C4-2B (cell line): ENCODE data around the gene BRWD1.

Source experiments
- H3K27ac ChIP-seq: fragments of 450-650 bp; 2 replicates; pipeline ENCODE4 v1.5.1; 2017
- ZFX ChIP-seq: fragments of 450-650 bp; IDR thresholded peaks from 2 replicates; pipeline ENCODE4 v1.6.1; 2017
- TF ChIP-seq, protein P1 (sequence below): fragments of 450-650 bp; conservative IDR thresholded peaks from 2 replicates; pipeline ENCODE4 v1.5.1; 2017; ENCODE audit warnings: mild to moderate bottlenecking

Gene BRWD1

DNA sequence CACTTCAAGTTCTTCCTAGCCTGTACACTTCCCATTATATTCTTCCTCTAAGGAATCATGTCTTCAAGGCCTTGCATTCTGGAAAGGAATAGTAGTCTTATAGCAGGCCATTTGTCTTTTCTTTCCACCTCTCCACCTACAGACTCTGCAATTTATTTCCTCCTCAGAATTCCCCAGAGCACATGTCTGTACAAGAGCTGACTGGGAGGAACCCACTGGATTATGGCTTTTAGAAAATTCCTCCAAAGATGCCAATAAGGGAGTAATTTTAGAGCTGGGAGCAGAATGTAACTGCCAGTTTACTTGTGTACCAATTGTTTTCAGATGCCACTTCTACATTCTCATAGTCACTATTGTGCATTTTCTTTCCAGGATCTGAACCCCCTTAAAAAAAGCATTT, 126.8 kb downstream of the BRWD1 start:
- TF ChIP-seq, protein P1, sequence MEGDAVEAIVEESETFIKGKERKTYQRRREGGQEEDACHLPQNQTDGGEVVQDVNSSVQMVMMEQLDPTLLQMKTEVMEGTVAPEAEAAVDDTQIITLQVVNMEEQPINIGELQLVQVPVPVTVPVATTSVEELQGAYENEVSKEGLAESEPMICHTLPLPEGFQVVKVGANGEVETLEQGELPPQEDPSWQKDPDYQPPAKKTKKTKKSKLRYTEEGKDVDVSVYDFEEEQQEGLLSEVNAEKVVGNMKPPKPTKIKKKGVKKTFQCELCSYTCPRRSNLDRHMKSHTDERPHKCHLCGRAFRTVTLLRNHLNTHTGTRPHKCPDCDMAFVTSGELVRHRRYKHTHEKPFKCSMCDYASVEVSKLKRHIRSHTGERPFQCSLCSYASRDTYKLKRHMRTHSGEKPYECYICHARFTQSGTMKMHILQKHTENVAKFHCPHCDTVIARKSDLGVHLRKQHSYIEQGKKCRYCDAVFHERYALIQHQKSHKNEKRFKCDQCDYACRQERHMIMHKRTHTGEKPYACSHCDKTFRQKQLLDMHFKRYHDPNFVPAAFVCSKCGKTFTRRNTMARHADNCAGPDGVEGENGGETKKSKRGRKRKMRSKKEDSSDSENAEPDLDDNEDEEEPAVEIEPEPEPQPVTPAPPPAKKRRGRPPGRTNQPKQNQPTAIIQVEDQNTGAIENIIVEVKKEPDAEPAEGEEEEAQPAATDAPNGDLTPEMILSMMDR, result no peak
- no peak for TF ChIP-seq ZFX
- H3K27ac ChIP-seq, result no peak overlapping the region

DNA sequence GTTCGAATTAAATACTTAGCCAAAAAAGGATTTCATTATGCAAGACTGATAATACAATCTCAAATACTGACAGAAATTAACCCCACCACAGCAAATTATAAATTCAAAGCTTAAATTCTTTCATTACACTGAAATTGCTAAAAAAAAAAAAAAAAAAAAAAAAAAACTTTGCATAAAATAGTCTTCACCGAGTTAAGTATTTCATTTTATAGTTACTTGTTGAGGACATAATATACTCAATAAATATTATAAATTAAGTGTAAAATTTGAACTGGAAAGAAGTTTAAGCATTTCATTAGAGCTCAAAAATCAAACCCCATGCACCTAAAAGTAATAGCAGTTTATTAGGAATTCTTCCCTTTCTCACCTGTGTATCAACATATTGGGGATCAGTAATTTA, 128.3 kb downstream of the BRWD1 start:
- H3K27ac ChIP-seq, result no peak overlapping the region
- TF ChIP-seq ZFX, result no peak
- TF ChIP-seq, protein P1, result no peak

DNA sequence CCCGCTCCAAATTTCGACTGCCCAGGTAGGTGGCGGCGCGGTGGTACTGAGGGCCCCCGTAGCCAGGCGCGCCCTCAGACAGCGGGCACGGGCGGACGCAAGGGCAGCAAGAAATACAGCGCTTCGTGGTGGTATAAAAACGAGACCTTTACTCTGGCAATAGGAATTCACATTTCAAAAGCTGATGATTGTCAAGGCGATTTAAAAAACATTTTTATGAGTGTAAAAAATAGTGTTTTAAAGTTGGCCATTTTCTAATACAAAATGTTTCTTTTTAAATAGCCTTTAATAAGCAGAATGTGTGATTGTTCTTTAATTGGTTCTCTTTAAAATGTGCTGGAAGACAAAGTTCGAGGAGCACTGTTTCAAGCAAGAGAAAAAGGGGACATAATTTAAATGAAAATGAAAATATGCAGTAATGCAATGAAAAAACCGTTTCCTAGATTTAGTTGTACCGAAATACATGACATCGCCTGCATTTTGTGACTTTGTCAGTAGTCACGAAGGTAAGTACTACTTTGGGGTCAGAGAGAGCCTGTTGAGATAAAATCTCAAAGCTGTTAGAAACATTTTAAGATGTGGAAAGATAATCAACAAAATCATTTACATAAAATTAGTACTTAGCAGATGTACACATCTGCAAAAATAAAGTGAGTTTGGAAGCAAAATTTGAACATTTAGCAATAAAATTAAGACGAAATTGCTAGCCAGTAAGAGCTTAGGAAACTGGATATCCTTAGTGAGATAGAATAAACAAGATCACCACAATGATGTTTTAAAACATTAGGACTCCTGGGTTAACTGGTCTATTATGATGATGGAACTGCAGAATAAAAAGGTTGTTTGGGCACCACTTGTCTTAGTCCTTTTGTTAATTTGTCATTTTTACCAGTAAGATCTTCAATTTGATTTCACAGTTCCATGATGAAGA, 129.1 kb downstream of the BRWD1 start:
- no peak for TF ChIP-seq ZFX
- TF ChIP-seq, protein P1, result no peak
- peak overlapping the region; percentile 88 for H3K27ac ChIP-seq

DNA sequence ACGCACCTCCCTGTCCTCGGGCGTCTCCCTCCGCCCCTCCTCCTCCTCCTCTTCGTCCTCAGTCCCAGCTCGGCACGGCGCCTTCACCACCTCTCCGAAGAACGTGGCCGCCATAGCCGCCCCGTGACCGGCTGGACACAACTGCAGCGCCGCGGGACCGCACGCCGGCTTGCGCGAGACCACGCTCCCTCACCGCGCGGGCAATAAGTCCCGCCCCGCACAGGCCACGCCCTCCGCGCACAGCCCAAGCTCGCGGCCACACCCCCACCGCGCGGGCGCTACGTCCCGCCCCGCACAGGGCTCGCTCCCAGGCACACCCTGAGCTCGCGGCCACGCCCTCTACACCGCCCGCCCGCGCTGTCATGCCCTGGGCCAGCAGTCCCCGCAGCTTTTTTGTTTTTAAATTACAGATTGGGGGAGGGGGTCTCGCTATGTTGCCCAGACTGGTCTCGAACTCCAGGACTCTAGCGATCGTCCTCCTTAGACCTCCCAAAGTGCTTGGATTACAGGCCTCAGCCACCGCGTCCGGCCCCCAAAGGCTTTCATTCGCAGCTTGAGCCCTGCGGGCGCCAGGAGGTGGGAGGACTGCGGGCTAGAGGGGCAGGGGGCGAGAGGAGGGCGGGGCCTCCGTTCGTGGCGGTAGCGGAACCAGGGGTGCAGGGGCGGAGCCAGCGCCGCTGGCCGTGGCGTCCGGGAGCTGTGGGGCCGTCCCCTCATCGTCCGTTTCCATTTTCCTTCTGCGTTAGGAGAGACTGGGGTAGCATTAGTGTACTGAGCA, 130.0 kb downstream of the BRWD1 start, which contains the start of gene PSMG1:
TSS of gene PSMG1 (minus strand) at position 180 of the 778 bp plus-strand sequence. CDS start at position 114, 66 bp downstream.
- TF ChIP-seq, protein P1, result no peak
- peak; percentile 21; the same call in 1 of the 2 replicates for TF ChIP-seq ZFX
- H3K27ac ChIP-seq, result peak within 1 kb of the TSS; percentile 88

DNA sequence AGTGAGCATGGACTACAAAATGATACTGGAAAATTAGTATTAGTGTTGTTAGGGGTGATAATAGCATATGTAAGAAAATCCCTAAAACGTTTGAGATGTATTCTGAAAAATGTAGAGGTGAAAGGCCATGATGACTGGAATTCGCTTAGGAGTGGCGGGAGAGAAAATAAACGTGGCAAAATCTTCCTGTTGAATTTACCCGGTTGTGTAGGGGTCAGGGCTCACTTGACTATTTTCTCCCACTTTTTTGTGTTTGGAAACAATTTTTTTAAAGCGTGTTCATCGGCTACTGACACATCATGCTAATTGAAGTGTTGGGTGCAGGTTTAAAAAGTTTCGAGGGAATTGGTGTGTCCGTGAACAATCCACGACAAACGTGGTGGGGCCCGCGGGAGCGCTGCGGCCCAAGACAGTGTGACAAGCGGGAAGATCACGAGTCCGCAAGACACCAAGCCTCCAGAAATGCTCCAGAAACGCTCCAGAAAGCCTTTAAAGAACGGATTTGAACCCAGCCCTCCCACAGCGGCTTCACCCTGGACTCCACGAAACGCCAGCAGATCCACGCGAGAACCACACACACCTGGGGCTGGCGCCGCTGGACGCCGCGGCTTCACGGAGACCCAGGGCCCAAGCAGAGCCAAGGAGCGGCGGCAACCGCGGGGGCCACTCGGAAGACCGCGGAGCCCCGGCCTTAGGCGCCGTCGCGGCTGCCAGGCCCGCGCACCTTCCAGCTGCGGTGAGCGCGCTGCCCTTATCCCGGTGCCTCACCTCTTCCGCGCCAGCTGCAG, 130.8 kb downstream of the BRWD1 start:
- H3K27ac ChIP-seq, result peak overlapping the region; percentile 88
- TF ChIP-seq, protein P1, result no peak
- peak; percentile 79 for TF ChIP-seq ZFX

DNA sequence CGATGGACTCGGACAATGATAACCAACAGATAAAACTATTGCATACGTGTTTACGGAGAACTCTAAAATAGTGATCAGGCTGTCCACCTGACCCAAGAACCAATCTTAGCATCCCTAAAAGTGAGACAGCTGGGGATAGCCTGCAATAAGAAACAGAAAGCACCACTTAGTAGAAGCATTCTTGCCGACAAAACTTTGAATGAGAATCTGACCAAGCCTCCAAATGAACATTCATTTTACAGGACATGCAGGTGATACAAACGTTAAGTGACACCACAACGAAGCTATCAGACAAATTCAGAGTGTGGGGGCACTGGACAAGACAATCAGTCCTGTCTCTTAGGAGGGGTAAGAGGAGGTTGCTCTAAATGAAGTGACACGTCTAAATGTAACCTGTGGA, 131.4 kb downstream of the BRWD1 start:
- H3K27ac ChIP-seq, result no peak overlapping the region; the same call in 1 of the 2 replicates
- TF ChIP-seq, protein P1, result no peak
- no peak for TF ChIP-seq ZFX
